ENCODE results near the gene TMEM176B.

DNA sequence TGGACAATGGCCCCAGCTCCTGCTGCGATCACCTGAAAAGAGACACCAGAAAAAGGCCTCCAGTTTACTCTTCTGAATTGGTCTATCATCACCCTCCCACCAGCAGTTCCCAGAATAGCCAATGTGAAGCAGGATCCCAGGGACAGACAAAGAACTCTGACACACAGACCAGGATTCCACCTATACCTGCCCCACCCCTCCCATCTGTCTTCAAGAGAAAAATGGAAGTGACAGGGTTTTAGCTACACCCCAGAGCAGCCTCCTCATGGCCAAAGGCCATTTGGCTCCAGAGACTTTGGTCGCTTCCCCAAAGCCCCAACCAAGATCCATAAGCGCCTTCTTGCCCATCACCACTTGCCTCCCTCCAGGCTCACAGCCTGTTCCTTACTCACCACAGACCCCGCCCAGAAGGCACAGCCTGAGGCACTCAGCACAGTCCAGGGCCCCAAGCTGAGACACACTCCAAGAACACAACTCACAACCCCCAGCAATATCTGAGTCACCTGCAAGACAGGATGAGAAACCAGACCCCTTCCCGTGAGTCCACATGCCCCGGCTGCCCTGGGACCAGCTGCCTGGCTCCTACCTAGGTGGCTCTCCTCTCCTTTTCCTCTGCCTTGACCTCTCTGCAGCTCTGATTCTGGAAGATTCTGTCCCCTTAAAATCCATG is 6.5 kb downstream of the TMEM176B start:
- TF ChIP-seq EZH2 (IDR thresholded peaks at IDR 0.05; ENCODE audit: insufficient read depth, poor library complexity, severe bottlenecking) = no peak
- no peak for TF ChIP-seq EZH2phosphoT487 (IDR thresholded peaks at IDR 0.05; ENCODE audit: insufficient read depth, low read depth)
